ENCODE data around the gene STXBP5L. TPM values are rescaled to one million over a fixed set of nuclear protein-coding genes. Genes with fewer than 3 reads are reported as not detected.
"Not testable (repeated sequence)": the region's sequence is repeated elsewhere in the genome, so short reads cannot be mapped to it uniquely, and the experiment has no call there.

Gene STXBP5L
- polyA plus RNA-seq, 6 donors from 2014 or later, result not detected

DNA sequence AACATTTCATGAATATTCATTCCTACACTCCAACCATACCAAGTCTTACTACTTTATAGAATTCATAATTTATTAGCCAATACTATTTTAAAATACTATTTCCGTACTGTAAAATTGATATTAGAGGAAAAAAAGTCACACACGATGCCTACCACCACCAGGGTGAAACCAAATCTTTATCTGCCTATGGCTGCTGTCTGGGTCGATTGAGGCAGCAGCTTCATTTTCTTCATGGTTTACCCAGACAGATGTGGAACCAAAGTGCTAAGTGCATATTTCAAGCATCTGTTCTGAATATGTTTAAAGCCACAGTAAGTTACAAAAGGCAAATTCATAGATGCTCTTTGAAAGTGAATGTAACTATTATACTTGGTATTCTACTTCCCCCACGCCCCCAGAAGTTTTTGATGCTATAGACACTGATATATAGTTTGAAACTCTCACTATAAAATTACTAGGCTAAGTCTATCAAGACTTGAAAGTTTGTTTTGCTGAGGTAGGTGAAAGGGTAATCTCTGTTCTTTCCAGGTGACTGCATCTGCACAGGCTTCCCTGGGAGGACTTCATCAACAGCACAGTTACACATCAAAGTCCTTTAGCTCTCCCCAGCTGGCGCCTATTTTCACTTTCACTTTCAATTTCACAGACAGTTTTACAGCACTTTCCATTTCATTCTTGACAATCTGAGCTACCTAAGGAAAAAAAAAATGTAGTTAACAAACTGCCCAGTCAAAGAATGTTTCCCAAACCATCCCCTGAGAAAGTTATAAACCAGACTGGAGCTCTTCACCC is 523.9 kb downstream of the STXBP5L start:
- Mint-ChIP-seq H3K27ac (peak overlapping the region in 5 of 6 donors; percentile 30 to 77 (median 53)), H3K36me3 (peaks cover 0 to 7% of the 10 kb centered on the region in 2 donors), H3K4me1 (peaks cover 6 to 10% (median 7%) of the 10 kb centered on the region in 3 donors), H3K9me3 (peaks cover 0 to 2% (median 0%) of the 10 kb centered on the region in 7 donors), H3K4me3 (peak overlapping the region in 6 of 8 donors; percentile 16 to 58 (median 48)), H3K27me3 (no peaks in the 10 kb centered on the region)
- peak; percentile 82 to 86 for ATAC-seq (ENCODE audit: low read depth in 2 of 2)
- DNase-seq, result peak; percentile 18

DNA sequence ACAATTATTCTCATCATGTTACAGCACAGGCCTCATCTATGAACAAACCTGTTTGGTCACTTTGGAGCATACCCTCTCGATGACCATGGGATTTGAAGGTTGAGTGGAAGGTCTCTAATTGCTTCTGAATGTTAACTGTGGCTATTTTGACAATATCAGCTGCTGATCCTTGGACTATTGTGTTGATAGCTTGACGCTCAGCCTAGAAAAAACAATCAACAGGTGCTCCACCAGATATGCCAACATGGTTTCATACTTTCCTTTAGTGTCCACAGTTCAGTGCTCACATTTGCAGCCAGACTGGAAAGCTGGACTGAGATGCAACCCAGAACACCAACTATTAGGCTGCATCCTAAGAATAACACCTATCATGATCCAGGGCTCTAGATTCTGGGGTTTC is 528.1 kb downstream of the STXBP5L start:
- Mint-ChIP-seq H3K27ac (no peak overlapping the region), H3K27me3 (no peaks in the 10 kb centered on the region), H3K9me3 (no peaks in the 10 kb centered on the region), H3K36me3 (no peaks in the 10 kb centered on the region), H3K4me3 (no peak overlapping the region), H3K4me1 (peaks cover 6 to 10% (median 7%) of the 10 kb centered on the region in 3 donors)
- ATAC-seq (ENCODE audit: low read depth in 2 of 2) (no peak), DNase-seq (no peak)

DNA sequence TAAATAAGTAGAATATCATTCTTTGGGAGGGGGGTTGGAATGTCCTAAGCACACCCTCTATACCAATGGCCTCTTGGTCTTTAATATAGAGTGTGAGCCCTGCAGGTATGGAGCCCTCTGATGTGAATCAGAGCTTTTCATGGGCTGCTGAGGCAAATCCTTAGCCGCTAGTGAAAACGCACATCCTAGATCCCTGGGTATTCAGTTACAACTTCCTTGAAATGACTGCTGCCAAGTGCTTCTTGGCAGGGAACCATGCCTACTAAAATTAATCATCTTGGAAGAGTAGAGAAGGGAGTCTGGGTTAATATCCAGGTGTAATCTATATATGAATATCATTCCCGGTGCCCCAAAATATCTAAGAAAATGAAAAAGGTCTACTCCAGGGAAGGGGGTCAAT is 528.6 kb downstream of the STXBP5L start:
- Mint-ChIP-seq H3K9me3 (no peaks in the 10 kb centered on the region), H3K27me3 (no peaks in the 10 kb centered on the region), H3K4me1 (peaks cover 6 to 10% (median 6%) of the 10 kb centered on the region in 3 donors), H3K36me3 (no peaks in the 10 kb centered on the region), H3K27ac (no peak overlapping the region), H3K4me3 (no peak overlapping the region)
- DNase-seq (no peak), ATAC-seq (ENCODE audit: low read depth in 2 of 2) (no peak)

DNA sequence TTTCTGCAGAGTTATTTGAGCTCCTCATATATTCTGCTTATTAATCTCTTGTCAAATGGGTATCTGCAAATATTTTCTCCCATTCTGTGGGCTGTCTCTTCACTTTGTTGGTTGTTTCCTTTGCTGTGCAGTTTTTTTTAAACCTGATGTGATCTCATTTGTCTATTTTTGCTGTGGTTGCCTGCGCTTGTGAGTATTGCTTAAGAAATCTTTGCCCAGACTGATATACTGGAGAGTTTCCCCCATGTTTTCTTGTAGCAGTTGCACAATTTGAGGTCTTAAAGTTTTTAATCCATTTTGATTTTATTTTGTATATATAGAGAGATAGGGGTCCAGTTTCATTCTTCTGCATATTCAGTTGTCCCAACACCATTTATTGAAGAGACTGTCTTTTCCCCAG is 535.5 kb downstream of the STXBP5L start:
- ATAC-seq (ENCODE audit: low read depth in 2 of 2) (no peak), DNase-seq (no peak)
- Mint-ChIP-seq H3K4me3 (no peak overlapping the region), H3K9me3 (peaks cover 0 to 2% (median 0%) of the 10 kb centered on the region in 7 donors), H3K4me1 (no peaks in the 10 kb centered on the region), H3K36me3 (no peaks in the 10 kb centered on the region), H3K27ac (peak overlapping the region in 1 of 6 donors; percentile 41), H3K27me3 (no peaks in the 10 kb centered on the region)

DNA sequence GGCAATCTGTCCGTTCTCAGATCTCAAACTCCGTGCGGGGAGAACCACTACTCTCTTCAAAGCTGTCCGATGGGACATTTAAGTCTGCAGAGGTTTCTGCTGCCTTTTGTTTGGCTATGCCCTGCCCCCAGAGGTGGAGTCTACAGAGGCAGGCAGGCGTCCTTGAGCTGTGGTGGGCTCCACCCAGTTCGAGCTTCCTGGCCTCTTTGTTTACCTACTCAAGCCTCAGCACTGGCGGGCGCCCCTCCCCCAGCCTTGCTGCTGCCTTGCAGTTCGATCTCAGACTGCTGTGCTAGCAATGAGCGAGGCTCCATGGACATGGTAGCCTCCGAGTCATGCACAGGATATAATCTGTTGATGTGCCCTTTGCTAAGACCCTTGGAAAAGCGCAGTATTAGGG is 543.7 kb downstream of the STXBP5L start:
- not testable (repeated sequence) for H3K4me3 Mint-ChIP-seq; H3K9me3 Mint-ChIP-seq; DNase-seq; H3K27ac Mint-ChIP-seq; H3K36me3 Mint-ChIP-seq; ATAC-seq (ENCODE audit: low read depth in 2 of 2); H3K27me3 Mint-ChIP-seq; H3K4me1 Mint-ChIP-seq

DNA sequence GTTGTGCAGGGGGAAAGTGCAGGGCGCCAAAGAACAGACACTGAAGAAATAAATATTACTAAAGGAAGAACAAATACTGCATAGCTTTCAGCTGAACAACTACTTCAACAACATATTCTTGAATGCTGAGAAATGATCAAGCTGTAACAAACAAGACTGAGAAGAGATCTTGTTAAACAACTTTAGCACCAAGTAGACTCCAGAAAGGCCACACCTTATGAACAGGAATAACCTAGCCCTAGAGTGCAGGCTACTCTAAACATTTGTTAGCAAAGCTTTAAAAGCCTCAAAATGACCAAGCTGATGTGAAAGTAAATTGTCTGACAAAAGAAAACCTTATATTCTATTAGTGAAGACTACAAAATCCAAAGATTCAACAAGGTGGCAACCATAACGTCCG is 554.6 kb downstream of the STXBP5L start:
- Mint-ChIP-seq H3K9me3 (no peaks in the 10 kb centered on the region), H3K27me3 (no peaks in the 10 kb centered on the region), H3K36me3 (peaks cover 0 to 6% of the 10 kb centered on the region in 2 donors), H3K4me3 (no peak overlapping the region), H3K27ac (no peak overlapping the region), H3K4me1 (no peaks in the 10 kb centered on the region)
- ATAC-seq (ENCODE audit: low read depth in 2 of 2), result no peak
- no peak for DNase-seq

DNA sequence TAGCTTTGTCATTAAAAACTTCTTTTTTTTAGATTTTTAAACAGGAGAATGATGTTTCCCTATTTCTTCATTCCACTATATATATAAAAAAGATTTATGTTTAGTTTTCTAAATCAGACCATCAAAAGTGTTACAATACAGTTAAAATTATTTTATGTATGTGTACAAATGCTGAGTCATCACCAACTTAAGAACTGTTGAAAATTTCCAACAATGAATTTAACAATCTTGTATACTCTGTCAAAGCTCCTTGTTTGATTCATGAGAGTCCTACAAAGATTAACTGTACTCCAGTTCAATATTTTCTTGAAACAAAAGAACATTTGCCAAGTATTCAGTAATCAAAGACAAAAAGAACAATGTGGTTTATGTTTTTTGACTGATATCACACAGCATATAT is 555.7 kb downstream of the STXBP5L start:
- H3K9me3 Mint-ChIP-seq, result no peaks in the 10 kb centered on the region
- no peaks in the 10 kb centered on the region for H3K27me3 Mint-ChIP-seq
- H3K4me3 Mint-ChIP-seq, result no peak overlapping the region
- no peak for ATAC-seq (ENCODE audit: low read depth in 2 of 2)
- H3K27ac Mint-ChIP-seq, result no peak overlapping the region
- H3K36me3 Mint-ChIP-seq, result peaks cover 0 to 6% of the 10 kb centered on the region in 2 donors
- H3K4me1 Mint-ChIP-seq, result no peaks in the 10 kb centered on the region
- no peak for DNase-seq

DNA sequence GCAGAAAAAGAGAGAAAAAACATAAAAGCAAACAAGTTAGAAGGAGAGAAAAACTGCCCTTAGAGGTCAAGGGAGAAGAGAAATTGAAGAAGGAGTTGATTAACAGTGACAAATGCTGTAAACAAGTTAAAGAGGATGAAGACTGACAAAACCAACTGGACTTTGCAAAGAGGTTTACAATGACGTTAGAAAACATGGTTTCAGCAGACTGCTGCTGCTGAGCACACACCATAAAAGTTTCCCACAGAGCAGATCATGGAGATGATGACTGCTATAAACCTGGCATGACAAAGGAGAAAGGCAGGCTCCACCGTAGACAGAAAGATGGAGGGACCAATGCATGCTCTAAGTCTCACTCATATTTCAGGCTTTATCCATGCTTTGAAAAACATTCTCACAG is 559.1 kb downstream of the STXBP5L start:
- no peak overlapping the region for H3K27ac Mint-ChIP-seq
- H3K9me3 Mint-ChIP-seq, result no peaks in the 10 kb centered on the region
- ATAC-seq (ENCODE audit: low read depth in 2 of 2), result no peak
- H3K27me3 Mint-ChIP-seq, result no peaks in the 10 kb centered on the region
- H3K4me1 Mint-ChIP-seq, result no peaks in the 10 kb centered on the region
- no peak overlapping the region for H3K4me3 Mint-ChIP-seq
- H3K36me3 Mint-ChIP-seq, result peaks cover 0 to 6% of the 10 kb centered on the region in 2 donors
- no peak for DNase-seq

DNA sequence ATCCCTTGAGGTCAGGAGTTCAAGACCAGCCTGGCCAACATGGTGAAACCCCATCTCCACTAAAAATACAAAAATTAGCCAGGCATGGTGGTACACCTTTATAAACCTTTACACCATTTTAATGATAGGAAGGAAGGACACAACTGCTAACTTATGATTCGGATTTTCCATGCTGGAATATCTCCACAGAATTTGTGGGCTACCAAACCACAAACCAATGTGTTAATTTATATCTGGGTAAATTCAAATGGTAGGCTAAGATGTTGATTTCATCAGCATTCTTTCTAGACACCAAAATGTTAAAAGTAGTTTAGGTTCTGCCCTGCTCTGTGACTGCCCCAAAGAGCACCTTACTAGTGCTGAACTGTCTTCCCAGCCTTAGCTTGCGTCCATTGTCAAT is 565.0 kb downstream of the STXBP5L start:
- H3K36me3 Mint-ChIP-seq, result no peaks in the 10 kb centered on the region
- H3K4me1 Mint-ChIP-seq, result no peaks in the 10 kb centered on the region
- ATAC-seq (ENCODE audit: low read depth in 2 of 2) (no peak), DNase-seq (no peak)
- H3K4me3 Mint-ChIP-seq, result no peak overlapping the region
- H3K27ac Mint-ChIP-seq, result peak overlapping the region in 1 of 6 donors; percentile 9
- H3K9me3 Mint-ChIP-seq, result no peaks in the 10 kb centered on the region
- H3K27me3 Mint-ChIP-seq, result no peaks in the 10 kb centered on the region

Other genes with a start within 250 kb of the STXBP5L start
- 1 to 10 TPM in 1 of 6 donors, under 1 TPM in 3, not detected in 2; 0.42 to 1.5 (median 0.85) TPM for gene HGD, start 226.0 kb upstream of the STXBP5L start, polyA plus RNA-seq (ENCODE audit: low read depth in 6 of 6)
- gene RABL3, start 165.7 kb upstream of the STXBP5L start, polyA plus RNA-seq (ENCODE audit: low read depth in 6 of 6), result 10 to 100 TPM; 12.7 to 24.6 (median 21.6) TPM
- 10 to 100 TPM; 10.2 to 21.1 (median 14.1) TPM for gene GTF2E1, start 165.5 kb upstream of the STXBP5L start, polyA plus RNA-seq (ENCODE audit: low read depth in 6 of 6)

Data from naive B cell (primary cell).